T-helper 1 cell treated with Interleukin-12 subunit alpha and Interleukin-12 subunit beta and Interleukin-4 antibody, amounts not matched to agents 30 μg/mL and 1 μg/mL, for 36 hours (primary cell): Measurements from ENCODE around the gene GPR157.
"Not testable (repeated sequence)": the region's sequence is repeated elsewhere in the genome, so short reads cannot be mapped to it uniquely, and the experiment has no call there.

Source experiments
- H3K27ac Mint-ChIP-seq: one replicate; pipeline ENCODE4 v1.8.0; 2021; ENCODE audit warnings: mild to moderate bottlenecking, mixed read lengths
- H3K27me3 Mint-ChIP-seq: one replicate; pipeline ENCODE4 v1.8.0; 2021; ENCODE audit warnings: low read depth, mixed read lengths
- H3K36me3 Mint-ChIP-seq: one replicate; pipeline ENCODE4 v1.8.0; 2021; ENCODE audit warnings: low read depth, mixed read lengths
- H3K4me1 Mint-ChIP-seq: one replicate; pipeline ENCODE4 v1.8.0; 2021; ENCODE audit warnings: low read depth, mixed read lengths
- H3K4me3 Mint-ChIP-seq: one replicate; pipeline ENCODE4 v1.8.0; 2021; ENCODE audit warnings: mild to moderate bottlenecking, moderate library complexity, mixed read lengths
- H3K9me3 Mint-ChIP-seq: one replicate; pipeline ENCODE4 v1.8.0; 2021; ENCODE audit warnings: mixed read lengths

GPR157 gene

GRCh38 chr1:9095818-9096217 is 33.1 kb downstream of the GPR157 start:
- no peaks in the 10 kb centered on the region for H3K36me3 Mint-ChIP-seq
- no peaks in the 10 kb centered on the region for H3K9me3 Mint-ChIP-seq
- no peak overlapping the region for H3K27ac Mint-ChIP-seq

GRCh38 chr1:9093996-9094595 is 34.8 kb downstream of the GPR157 start:
- not testable (repeated sequence) for H3K4me1 Mint-ChIP-seq, H3K4me3 Mint-ChIP-seq, H3K9me3 Mint-ChIP-seq, H3K36me3 Mint-ChIP-seq, H3K27ac Mint-ChIP-seq
- H3K27me3 Mint-ChIP-seq, result peaks cover 13% of the 10 kb centered on the region

More at GRCh38 chr1:9095818-9096217, 33.1 kb downstream of the GPR157 start:
- Mint-ChIP-seq H3K4me3 (no peak overlapping the region), H3K4me1 (no peaks in the 10 kb centered on the region), H3K27me3 (peaks cover 11% of the 10 kb centered on the region)

- Mint-ChIP-seq H3K4me1 (no peaks in the 10 kb centered on the region), H3K9me3 (no peaks in the 10 kb centered on the region), H3K27me3 (peaks cover 14% of the 10 kb centered on the region), H3K36me3 (no peaks in the 10 kb centered on the region), H3K27ac (no peak overlapping the region), H3K4me3 (no peak overlapping the region)
Observed at GRCh38 chr1:9093581-9093980, 35.3 kb downstream of the GPR157 start.

GRCh38 chr1:9093091-9093490 is 35.8 kb downstream of the GPR157 start:
- H3K27me3 Mint-ChIP-seq, result peaks cover 16% of the 10 kb centered on the region
- no peak overlapping the region for H3K4me3 Mint-ChIP-seq
- no peaks in the 10 kb centered on the region for H3K36me3 Mint-ChIP-seq
- H3K4me1 Mint-ChIP-seq, result no peaks in the 10 kb centered on the region
- H3K9me3 Mint-ChIP-seq, result no peaks in the 10 kb centered on the region
- no peak overlapping the region for H3K27ac Mint-ChIP-seq

GRCh38 chr1:9088807-9089206 is 40.1 kb downstream of the GPR157 start:
- Mint-ChIP-seq H3K4me3 (no peak overlapping the region), H3K27ac (no peak overlapping the region), H3K9me3 (no peaks in the 10 kb centered on the region)

GRCh38 chr1:9087411-9088125 is 41.3 kb downstream of the GPR157 start:
- Mint-ChIP-seq H3K36me3 (no peaks in the 10 kb centered on the region), H3K4me1 (peaks cover 9% of the 10 kb centered on the region), H3K27ac (peak overlapping the region; percentile 37), H3K9me3 (no peaks in the 10 kb centered on the region), H3K4me3 (no peak overlapping the region), H3K27me3 (peaks cover 23% of the 10 kb centered on the region)

More at GRCh38 chr1:9088807-9089206, 40.1 kb downstream of the GPR157 start:
- H3K36me3 Mint-ChIP-seq, result no peaks in the 10 kb centered on the region
- peaks cover 2% of the 10 kb centered on the region for H3K4me1 Mint-ChIP-seq
- H3K27me3 Mint-ChIP-seq, result peaks cover 23% of the 10 kb centered on the region

- Mint-ChIP-seq H3K9me3 (no peaks in the 10 kb centered on the region), H3K27me3 (peaks cover 23% of the 10 kb centered on the region), H3K36me3 (no peaks in the 10 kb centered on the region), H3K4me3 (no peak overlapping the region), H3K27ac (no peak overlapping the region), H3K4me1 (peaks cover 11% of the 10 kb centered on the region)
Observed at GRCh38 chr1:9086796-9087195, 42.1 kb downstream of the GPR157 start.

GRCh38 chr1:9086045-9086444 is 42.9 kb downstream of the GPR157 start:
- Mint-ChIP-seq H3K4me1 (peaks cover 11% of the 10 kb centered on the region), H3K27me3 (peaks cover 23% of the 10 kb centered on the region), H3K4me3 (no peak overlapping the region), H3K9me3 (no peaks in the 10 kb centered on the region), H3K27ac (no peak overlapping the region), H3K36me3 (no peaks in the 10 kb centered on the region)

GRCh38 chr1:9085306-9085940 is 43.5 kb downstream of the GPR157 start:
- H3K4me1 Mint-ChIP-seq, result peaks cover 13% of the 10 kb centered on the region
- H3K36me3 Mint-ChIP-seq, result no peaks in the 10 kb centered on the region

GRCh38 chr1:9084906-9085305 is 44.0 kb downstream of the GPR157 start:
- Mint-ChIP-seq H3K27ac (no peak overlapping the region), H3K9me3 (no peaks in the 10 kb centered on the region), H3K4me3 (no peak overlapping the region), H3K27me3 (peaks cover 24% of the 10 kb centered on the region), H3K36me3 (no peaks in the 10 kb centered on the region), H3K4me1 (peaks cover 16% of the 10 kb centered on the region)

More at GRCh38 chr1:9085306-9085940, 43.5 kb downstream of the GPR157 start:
- peaks cover 23% of the 10 kb centered on the region for H3K27me3 Mint-ChIP-seq
- no peak overlapping the region for H3K4me3 Mint-ChIP-seq
- no peak overlapping the region for H3K27ac Mint-ChIP-seq
- no peaks in the 10 kb centered on the region for H3K9me3 Mint-ChIP-seq

- Mint-ChIP-seq H3K27ac (no peak overlapping the region), H3K9me3 (no peaks in the 10 kb centered on the region), H3K4me3 (no peak overlapping the region), H3K27me3 (peaks cover 17% of the 10 kb centered on the region), H3K36me3 (no peaks in the 10 kb centered on the region), H3K4me1 (peaks cover 33% of the 10 kb centered on the region)
Observed at GRCh38 chr1:9081473-9081872, 47.4 kb downstream of the GPR157 start.

GRCh38 chr1:9080705-9081291 is 48.1 kb downstream of the GPR157 start:
- Mint-ChIP-seq H3K4me3 (no peak overlapping the region), H3K9me3 (no peaks in the 10 kb centered on the region), H3K27ac (no peak overlapping the region), H3K27me3 (peaks cover 17% of the 10 kb centered on the region), H3K36me3 (no peaks in the 10 kb centered on the region), H3K4me1 (peaks cover 35% of the 10 kb centered on the region)

- Mint-ChIP-seq H3K9me3 (no peaks in the 10 kb centered on the region), H3K4me1 (peaks cover 38% of the 10 kb centered on the region), H3K27me3 (peaks cover 13% of the 10 kb centered on the region), H3K36me3 (no peaks in the 10 kb centered on the region), H3K27ac (no peak overlapping the region), H3K4me3 (no peak overlapping the region)
Observed at GRCh38 chr1:9079988-9080704, 48.8 kb downstream of the GPR157 start.

GRCh38 chr1:9078752-9079500 is 50.0 kb downstream of the GPR157 start:
- no peak overlapping the region for H3K27ac Mint-ChIP-seq
- H3K9me3 Mint-ChIP-seq, result no peaks in the 10 kb centered on the region
- H3K36me3 Mint-ChIP-seq, result no peaks in the 10 kb centered on the region

More at GRCh38 chr1:9078752-9079500, 50.0 kb downstream of the GPR157 start:
- Mint-ChIP-seq H3K4me3 (peak overlapping the region; percentile 8), H3K27me3 (peaks cover 12% of the 10 kb centered on the region), H3K4me1 (peaks cover 40% of the 10 kb centered on the region)
